Effector memory CD4-positive, alpha-beta T cell (primary cell): ENCODE results near the gene PTAFR.
"Not testable (repeated sequence)": the region's sequence is repeated elsewhere in the genome, so short reads cannot be mapped to it uniquely, and the experiment has no call there.

ENCODE experiments used
- DNase-seq, 3 donors: peaks; one replicate each; pipeline ENCODE4 v3.0.0-alpha.2; 2020
- H3K27ac ChIP-seq: 2 replicates; pipeline ENCODE4 v1.7.0; 2013; ENCODE audit warnings: mild to moderate bottlenecking, low read length, moderate library complexity; ENCODE audit not compliant: insufficient read depth, poor library complexity, severe bottlenecking
- H3K27me3 ChIP-seq: replicated peaks from 2 replicates; pipeline ENCODE4 v1.7.0; 2013; ENCODE audit warnings: mild to moderate bottlenecking, low read length; ENCODE audit not compliant: insufficient read depth, control insufficient read depth, poor library complexity, severe bottlenecking
- H3K36me3 ChIP-seq: 2 replicates; pipeline ENCODE4 v1.7.0; 2013; ENCODE audit warnings: mild to moderate bottlenecking, low read length, moderate library complexity; ENCODE audit not compliant: control insufficient read depth, insufficient read depth
- H3K4me1 ChIP-seq: 2 replicates; pipeline ENCODE4 v1.7.0; 2013; ENCODE audit warnings: low read length, mild to moderate bottlenecking; ENCODE audit not compliant: control insufficient read depth, insufficient read depth, poor library complexity, severe bottlenecking
- H3K4me3 ChIP-seq: 2 replicates; pipeline ENCODE4 v1.7.0; 2013; ENCODE audit warnings: low read length, low read depth, mild to moderate bottlenecking; ENCODE audit not compliant: insufficient read depth, poor library complexity, severe bottlenecking
- H3K9me3 ChIP-seq: 2 replicates; pipeline ENCODE4 v1.7.0; 2013; ENCODE audit warnings: mild to moderate bottlenecking, low read length, moderate library complexity; ENCODE audit not compliant: control insufficient read depth

PTAFR gene

DNA sequence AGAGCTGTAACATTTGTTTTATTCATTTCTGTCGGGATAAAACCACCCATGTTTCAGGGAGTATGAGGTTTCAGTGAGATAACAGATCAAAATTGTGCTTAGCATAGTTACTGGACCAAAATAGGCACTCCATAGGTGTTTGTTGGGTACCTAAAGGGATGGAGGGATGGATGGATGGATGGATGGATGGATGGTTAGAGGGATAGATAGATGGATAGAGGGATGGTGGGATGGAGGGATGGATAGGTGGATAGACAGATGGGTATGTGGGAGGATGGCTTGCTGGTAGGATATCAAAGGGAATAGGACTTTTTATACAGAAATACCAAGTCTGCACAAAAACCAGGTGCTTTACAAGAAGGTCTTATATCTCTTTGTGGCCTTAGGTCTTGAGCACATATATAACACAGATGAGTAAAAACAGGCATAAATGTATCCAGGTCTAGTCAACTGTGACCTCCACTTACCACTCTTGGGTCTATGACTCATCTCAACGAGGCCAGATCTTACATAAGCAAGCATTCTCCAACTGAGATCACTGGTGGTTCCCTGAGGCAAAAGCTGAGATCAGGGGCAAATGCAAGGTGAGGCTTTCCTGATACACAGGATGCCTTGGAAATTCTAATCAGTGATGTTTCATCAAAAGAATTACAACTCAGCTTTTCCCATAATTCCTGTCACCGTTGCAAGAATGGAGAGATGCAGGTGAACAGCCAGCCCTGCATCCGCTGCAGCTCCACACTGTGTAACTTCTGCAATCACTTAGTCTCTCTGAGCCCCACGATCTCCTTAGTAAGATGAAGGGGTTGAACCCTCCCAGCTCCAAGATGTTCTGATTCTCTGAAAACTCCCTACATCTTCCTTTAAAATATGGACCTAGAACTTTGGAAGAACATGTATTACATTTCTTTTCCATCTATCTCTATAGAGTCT, 32.0 kb downstream of the PTAFR start:
- Histone ChIP-seq H3K4me3 (no peak overlapping the region), H3K27me3 (no peaks in the 10 kb centered on the region), H3K9me3 (no peaks in the 10 kb centered on the region), H3K4me1 (no peaks in the 10 kb centered on the region), H3K36me3 (no peaks in the 10 kb centered on the region), H3K27ac (no peak overlapping the region)
- DNase-seq, result no peak

GRCh38 chr1:28143496-28144202, 32.8 kb downstream of the PTAFR start:
- Histone ChIP-seq H3K27ac (no peak overlapping the region), H3K9me3 (no peaks in the 10 kb centered on the region), H3K27me3 (no peaks in the 10 kb centered on the region), H3K4me1 (no peaks in the 10 kb centered on the region), H3K4me3 (no peak overlapping the region), H3K36me3 (no peaks in the 10 kb centered on the region)
- no peak for DNase-seq

DNA sequence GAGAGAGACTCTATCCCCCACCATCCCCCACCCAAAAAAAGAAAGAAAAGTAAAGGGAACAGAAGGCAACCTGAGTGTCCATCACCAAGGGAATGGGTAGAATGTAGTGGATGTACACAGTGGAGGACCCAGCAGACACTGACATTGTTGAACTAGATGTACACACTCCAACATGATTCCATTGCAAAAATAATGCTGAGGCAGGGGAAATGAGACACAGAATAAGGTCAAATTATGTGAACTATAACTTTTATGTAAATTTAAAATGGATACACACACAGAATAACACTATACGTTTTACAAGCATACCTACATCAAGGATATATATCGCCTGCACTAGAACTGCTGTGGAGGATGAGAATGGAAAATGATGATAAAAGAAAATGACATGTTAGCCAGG, 34.8 kb downstream of the PTAFR start:
- no peaks in the 10 kb centered on the region for H3K36me3 ChIP-seq
- no peaks in the 10 kb centered on the region for H3K27me3 ChIP-seq
- H3K4me1 ChIP-seq, result no peaks in the 10 kb centered on the region
- H3K9me3 ChIP-seq, result no peaks in the 10 kb centered on the region
- DNase-seq, result no peak
- H3K4me3 ChIP-seq, result no peak overlapping the region
- no peak overlapping the region for H3K27ac ChIP-seq

- not testable (repeated sequence) for H3K27me3 ChIP-seq, H3K4me1 ChIP-seq, H3K9me3 ChIP-seq, H3K27ac ChIP-seq, H3K4me3 ChIP-seq, H3K36me3 ChIP-seq, DNase-seq
Measured at GRCh38 chr1:28139866-28140265, 36.6 kb downstream of the PTAFR start.

DNA sequence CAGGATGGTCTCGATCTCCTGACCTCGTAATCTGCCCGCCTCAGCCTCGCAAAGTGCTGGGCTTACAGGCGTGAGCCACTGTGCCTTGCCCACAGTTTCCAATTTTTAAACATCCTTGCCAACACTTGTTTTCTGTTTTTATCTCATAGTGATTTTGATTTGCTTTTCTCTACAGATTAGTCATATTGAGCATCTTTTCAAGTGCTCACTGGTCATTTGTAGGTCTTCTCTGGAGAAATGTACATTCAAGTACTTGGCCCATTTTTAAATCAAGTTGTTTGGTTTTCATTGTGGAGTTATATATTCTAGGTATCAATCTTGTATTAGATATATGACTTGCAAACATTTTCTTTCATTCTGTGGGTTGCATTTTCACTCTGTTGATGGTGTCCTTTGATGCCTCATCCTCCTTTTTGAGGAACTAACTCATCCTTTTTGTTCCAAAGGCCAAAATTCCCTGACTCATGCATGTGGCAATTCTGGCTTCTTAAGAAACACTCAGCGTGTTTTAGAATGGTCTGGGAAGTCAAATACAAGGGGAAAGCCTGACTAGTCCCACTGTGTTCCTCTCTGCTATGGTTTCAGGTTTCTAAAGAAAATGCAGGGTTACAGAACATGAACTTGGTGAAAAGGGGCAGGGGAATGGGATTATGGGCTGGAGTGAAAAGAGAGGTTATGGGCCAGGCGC, 37.3 kb downstream of the PTAFR start:
- Histone ChIP-seq H3K27me3 (no peaks in the 10 kb centered on the region), H3K36me3 (no peaks in the 10 kb centered on the region), H3K9me3 (no peaks in the 10 kb centered on the region), H3K27ac (no peak overlapping the region), H3K4me1 (no peaks in the 10 kb centered on the region), H3K4me3 (no peak overlapping the region)
- DNase-seq, result no peak

DNA sequence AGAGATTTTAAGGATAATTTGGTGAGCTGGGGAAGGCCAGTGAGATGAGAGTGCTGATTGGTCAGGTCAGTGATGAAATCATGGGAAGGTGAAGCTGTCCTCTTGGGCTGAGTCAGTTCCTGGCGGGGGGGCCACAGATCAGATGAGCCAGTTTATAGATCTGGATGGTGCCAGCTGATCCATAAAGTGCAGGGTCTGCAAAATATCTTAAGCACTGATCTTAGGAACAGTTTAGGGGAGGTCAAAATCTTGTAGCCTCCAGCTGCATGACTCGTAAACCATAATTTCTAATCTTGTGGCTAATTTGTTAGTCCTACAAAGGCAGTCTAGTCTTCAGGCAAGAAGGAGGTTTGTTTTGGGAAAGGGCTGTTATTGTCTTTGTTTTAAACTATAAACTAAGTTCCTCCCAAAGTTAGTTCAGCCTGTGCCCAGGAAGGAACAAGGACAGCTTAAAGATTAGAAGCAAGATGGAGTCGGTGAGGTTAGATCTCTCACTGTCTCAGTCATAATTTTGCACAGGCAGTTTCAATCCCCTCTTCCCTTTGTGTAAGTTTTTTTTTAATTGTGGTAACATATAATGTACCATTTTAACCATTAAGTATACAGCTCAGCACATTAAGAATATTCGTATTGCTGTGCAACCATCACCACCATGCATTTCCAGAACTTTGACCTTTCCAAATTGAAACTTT, 39.4 kb downstream of the PTAFR start:
- Histone ChIP-seq H3K4me3 (no peak overlapping the region), H3K27me3 (no peaks in the 10 kb centered on the region), H3K27ac (no peak overlapping the region), H3K9me3 (no peaks in the 10 kb centered on the region), H3K36me3 (no peaks in the 10 kb centered on the region), H3K4me1 (no peaks in the 10 kb centered on the region)
- DNase-seq, result no peak

GRCh38 chr1:28136169-28136921, 40.1 kb downstream of the PTAFR start:
- H3K36me3 ChIP-seq, result no peaks in the 10 kb centered on the region
- H3K4me3 ChIP-seq, result no peak overlapping the region
- H3K27ac ChIP-seq, result no peak overlapping the region
- no peak for DNase-seq
- no peaks in the 10 kb centered on the region for H3K9me3 ChIP-seq
- no peaks in the 10 kb centered on the region for H3K4me1 ChIP-seq
- H3K27me3 ChIP-seq, result no peaks in the 10 kb centered on the region

DNA sequence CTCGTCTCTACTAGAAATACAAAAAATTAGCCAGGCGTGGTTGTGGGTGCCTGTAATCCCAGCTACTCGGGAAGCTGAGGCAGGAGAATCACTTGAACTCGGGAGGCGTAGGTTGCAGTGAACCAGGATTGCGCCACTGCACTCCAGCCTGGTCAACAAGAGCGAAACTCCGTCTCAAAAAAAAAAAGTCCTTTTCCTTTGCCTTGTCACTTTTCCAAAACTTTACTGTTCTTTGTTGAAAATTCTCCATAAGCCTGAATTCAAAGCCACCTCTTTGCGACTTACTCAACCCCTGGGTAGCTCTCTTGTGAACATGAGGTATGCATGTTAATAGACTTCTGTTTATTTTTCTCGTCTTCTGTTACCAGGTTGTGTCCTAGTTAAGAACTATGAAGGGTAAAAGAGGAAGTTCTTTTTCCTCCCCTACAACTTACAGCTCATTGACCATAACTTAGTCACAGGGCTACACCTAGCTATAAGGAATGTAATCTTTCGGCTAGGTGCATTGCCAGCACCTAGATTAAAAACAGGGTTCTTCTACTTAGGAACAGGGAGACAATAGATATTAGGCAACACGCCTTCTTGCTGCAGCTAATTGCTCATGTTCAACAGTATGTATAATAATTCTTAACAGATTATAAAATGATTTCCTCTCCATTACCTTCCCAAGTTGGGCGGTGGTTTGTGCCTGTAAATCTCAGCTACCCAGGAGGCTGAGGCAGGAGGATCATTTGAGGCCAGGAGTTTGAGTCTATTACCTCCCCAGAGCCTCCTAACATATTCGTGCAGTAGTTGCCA, 40.9 kb downstream of the PTAFR start:
- no peak overlapping the region for H3K4me3 ChIP-seq
- no peak for DNase-seq
- no peaks in the 10 kb centered on the region for H3K27me3 ChIP-seq
- H3K36me3 ChIP-seq, result no peaks in the 10 kb centered on the region
- H3K4me1 ChIP-seq, result no peaks in the 10 kb centered on the region
- no peaks in the 10 kb centered on the region for H3K9me3 ChIP-seq
- no peak overlapping the region for H3K27ac ChIP-seq
